HepG2 (cell line): ENCODE measurements around the gene ASIC2. TPM values are rescaled to one million over a fixed set of nuclear protein-coding genes. Genes with fewer than 3 reads are reported as not detected.

Experiments used
- ATAC-seq: fragments of 200-7000 bp; cut with Tn5 transposase; 3 replicates; pipeline ENCODE4 v1.9.1; 2020; ENCODE audit warnings: mild to moderate bottlenecking, moderate library complexity
- BruUV-seq: library from RNA; stranded (reverse); fragments of 400-500 nt; replicated peaks from 2 replicates; lab custom pipeline; 2021; lab: Mats Ljungman, UMichigan
- CTCF ChIA-PET: fragments of 300-600 bp; formaldehyde crosslinking; extraction: SDS; loops from one replicate; lab custom pipeline; 2021; ENCODE audit warnings: low total read pairs, inconsistent platforms, low intra/inter-chr PET ratio; lab: Yijun Ruan, JAX
- POLR2A ChIA-PET: fragments of 350-600 bp; sonication (Branson Sonifier 250); formaldehyde crosslinking; loops from one replicate; lab custom pipeline; 2020; ENCODE audit warnings: antibody characterized with exemption, inconsistent platforms; lab: Yijun Ruan, JAX
- DNase-seq: peaks from one replicate; pipeline ENCODE4 v3.0.0-alpha.2; 2015; ENCODE audit warnings: low spot score
- FAIRE-seq: peaks from 3 replicates; lab custom pipeline; 2011; peaks lifted over from hg19 to GRCh38; lab: Jason Lieb, UNC
- H2AFZ ChIP-seq: one replicate; pipeline ENCODE4 v1.6.1; 2011; ENCODE audit warnings: low read length, inconsistent platforms
- H3K27ac ChIP-seq: fragments of 300-600 bp; 3 replicates; pipeline ENCODE4 v1.8.0; 2011; ENCODE audit warnings: mixed run types, mild to moderate bottlenecking, mixed read lengths, low read length, inconsistent platforms; ENCODE audit not compliant: insufficient read depth; ENCODE audit errors: extremely low read length
- H3K27me3 ChIP-seq, 2 experiments: fragments of 200-600 bp in 1 of 2; 2 replicates in 1 of 2; 3 replicates in 1 of 2; pipeline versions ENCODE4 v1.6.0 to v1.8.0; 2011; ENCODE audit warnings: low read length in 2 of 2, mild to moderate bottlenecking in 2 of 2, moderate library complexity in 2 of 2, inconsistent platforms in 1 of 2; ENCODE audit not compliant: insufficient read depth in 2 of 2, control insufficient read depth in 1 of 2
- H3K36me3 ChIP-seq, 2 experiments: fragments of 200-600 bp in 1 of 2; replicated peaks in 1 of 2; 2 replicates in 1 of 2; 3 replicates in 1 of 2; pipeline versions ENCODE4 v1.5.1 to v1.8.0; 2011; ENCODE audit warnings: low read length in 2 of 2, inconsistent platforms in 1 of 2; ENCODE audit not compliant: insufficient read depth in 2 of 2, control insufficient read depth in 1 of 2
- H3K4me1 ChIP-seq: 2 replicates; pipeline ENCODE4 v1.5.1; 2012; ENCODE audit warnings: low read length, inconsistent platforms; ENCODE audit not compliant: insufficient read depth
- H3K4me2 ChIP-seq: 2 replicates; pipeline ENCODE4 v1.6.0; 2011; ENCODE audit warnings: low read depth, low read length, inconsistent platforms
- H3K4me3 ChIP-seq, 3 experiments: fragments of 200-600 bp in 1 of 3; sonication (generic), shearing (Covaris generic) in 1 of 3; replicated peaks in 1 of 3; 2 replicates each; pipeline ENCODE4 v1.5.1; 2011 to 2016; ENCODE audit warnings: low read length in 3 of 3, inconsistent platforms in 2 of 3, low read depth in 2 of 3, mild to moderate bottlenecking in 2 of 3, control low read depth in 1 of 3, mixed read lengths in 1 of 3; ENCODE audit not compliant: insufficient read depth in 1 of 3
- H3K79me2 ChIP-seq: one replicate; pipeline ENCODE4 v1.6.1; 2011; ENCODE audit warnings: low read length, inconsistent platforms; ENCODE audit not compliant: insufficient read depth
- H3K9ac ChIP-seq: 2 replicates; pipeline ENCODE4 v1.6.0; 2011; ENCODE audit warnings: mild to moderate bottlenecking, low read depth, low read length, inconsistent platforms; ENCODE audit not compliant: insufficient read depth
- H3K9me3 ChIP-seq: 2 replicates; pipeline ENCODE4 v1.5.1; 2012; ENCODE audit warnings: mild to moderate bottlenecking, low read length
- H4K20me1 ChIP-seq: 2 replicates; pipeline ENCODE4 v1.6.0; 2011; ENCODE audit warnings: inconsistent platforms, mild to moderate bottlenecking, low read length, moderate library complexity; ENCODE audit not compliant: insufficient read depth
- CHCHD3 ChIP-seq: sonication (generic); formaldehyde crosslinking; IDR thresholded peaks from 2 replicates; pipeline ENCODE4 v1.8.0; 2022; ENCODE audit warnings: mild to moderate bottlenecking, missing genetic modification reagents, moderate library complexity
- ERF ChIP-seq: IDR thresholded peaks from 2 replicates; pipeline ENCODE4 v1.6.1; 2018; ENCODE audit warnings: missing biosample characterization, missing genetic modification reagents
- PCBP2 ChIP-seq: fragments of 200-400 bp; formaldehyde crosslinking; optimal IDR thresholded peaks from 2 replicates; pipeline ENCODE3; 2018; ENCODE audit warnings: low read length, low read depth; ENCODE audit not compliant: poor library complexity, severe bottlenecking
- RFX3 ChIP-seq: IDR thresholded peaks from 2 replicates; pipeline ENCODE4 v1.6.1; 2016; ENCODE audit warnings: missing biosample characterization, missing genetic modification reagents
- ZNF605 ChIP-seq: sonication (generic); formaldehyde crosslinking; IDR thresholded peaks from 2 replicates; pipeline ENCODE4 v1.8.0; 2022; ENCODE audit warnings: mild to moderate bottlenecking, missing genetic modification reagents
- ZNF839 ChIP-seq: sonication (generic); formaldehyde crosslinking; IDR thresholded peaks from 2 replicates; pipeline ENCODE4 v1.4.0; 2020; ENCODE audit warnings: missing genetic modification reagents, mild to moderate bottlenecking, borderline replicate concordance
- ZNF883 ChIP-seq: sonication (generic); formaldehyde crosslinking; IDR thresholded peaks from 2 replicates; pipeline ENCODE4 v1.5.1; 2020; ENCODE audit warnings: mild to moderate bottlenecking, missing genetic modification reagents; ENCODE audit errors: not compliant biosample characterization
- WGBS: methylation state at CpG from one replicate; pipeline ENCODE4 v1.1.6; 2017; ENCODE audit warnings: low lambda C conversion rate; 5-methylcytosine and 5-hydroxymethylcytosine counted together
- in situ Hi-C: cut with HindIII; loops from 2 replicates; pipeline ENCODE4 v1.10.0; 2017; ENCODE audit warnings: low pct_unique_long_range_greater_than_20kb; ENCODE audit not compliant: extremely low pct_ligation_motif_present
- intact Hi-C: fragments of 100-400 bp; cut with micrococcal nuclease; formaldehyde crosslinking; loops from one replicate; pipeline ENCODE4 v1.10.0; 2022; ENCODE audit not compliant: unreplicated experiment
- polyA plus RNA-seq, 8 experiments: library from polyadenylated mRNA; depleted of rRNA in 3 of 8; stranded (reverse) in 7 of 8; unstranded in 1 of 8; fragments of >200 nt; fragmentation: Illumina TruSeq in 4 of 8; extraction: Trizol in 4 of 8; gene quantifications; 2 replicates each; pipeline versions ENCODE4 v1.2.1 to v1.2.3, GENCODE V29; 2011 to 2016; ENCODE audit warnings: low read depth in 4 of 8, missing spikeins in 1 of 8, mixed read lengths in 1 of 8; ENCODE audit not compliant: insufficient read depth in 1 of 8
- total RNA-seq, 5 experiments: library from RNA; depleted of rRNA; stranded (reverse); fragments of >200 nt; fragmentation: Illumina TruSeq; extraction: Trizol; gene quantifications; 2 replicates each; pipeline ENCODE4 v1.2.3, GENCODE V29; 2016; ENCODE audit warnings: low read depth in 1 of 5
- TF ChIP-seq, protein P1 (sequence below): IDR thresholded peaks from 2 replicates; pipeline ENCODE4 v1.6.1; 2012; ENCODE audit warnings: low read depth, low read length, improper control_type of control experiment

Gene ASIC2
- total and polyA plus RNA-seq, 2 of the 13 experiments (the other 11 are each of a cell fraction or from before 2014, with no cell fraction given) = not detected

- TF ChIP-seq PCBP2 = no peak
- no peak for TF ChIP-seq ZNF605 (CRISPR knock-in tag)
- TF ChIP-seq CHCHD3 (CRISPR knock-in tag) = no peak
- no peak for TF ChIP-seq RFX3
- no peak for TF ChIP-seq ZNF839 (CRISPR knock-in tag)
Measured at GRCh38 chr17:33127706-33128105, 165.4 kb downstream of the ASIC2 start (continued).

DNA sequence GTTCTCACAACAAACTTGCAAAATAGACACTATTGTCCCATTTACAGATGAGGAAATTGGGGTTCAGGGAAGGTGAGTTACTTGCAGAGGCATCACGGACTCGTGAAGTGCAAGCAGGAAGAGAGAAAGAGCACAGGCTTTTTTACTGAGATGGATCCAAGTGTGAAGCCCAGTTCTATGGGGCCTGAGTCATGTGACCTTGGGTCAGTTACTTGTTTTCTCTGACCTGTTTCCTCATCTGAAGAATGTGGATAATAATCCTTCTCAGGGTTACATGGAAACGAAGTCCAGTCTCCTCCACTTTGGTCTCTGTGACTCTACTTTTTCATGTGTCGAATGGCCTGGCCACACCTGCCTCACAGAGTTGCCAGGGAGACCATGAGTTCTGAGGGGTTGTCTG, 167.0 kb downstream of the ASIC2 start:
- ATAC-seq = no peak
- Histone ChIP-seq H3K9ac (no peak overlapping the region), H3K27ac (no peak overlapping the region), H3K36me3 (no peaks in the 10 kb centered on the region)
- TF ChIP-seq ERF (no peak), ZNF883 (CRISPR knock-in tag) (no peak)
- TF ChIP-seq, protein P1, sequence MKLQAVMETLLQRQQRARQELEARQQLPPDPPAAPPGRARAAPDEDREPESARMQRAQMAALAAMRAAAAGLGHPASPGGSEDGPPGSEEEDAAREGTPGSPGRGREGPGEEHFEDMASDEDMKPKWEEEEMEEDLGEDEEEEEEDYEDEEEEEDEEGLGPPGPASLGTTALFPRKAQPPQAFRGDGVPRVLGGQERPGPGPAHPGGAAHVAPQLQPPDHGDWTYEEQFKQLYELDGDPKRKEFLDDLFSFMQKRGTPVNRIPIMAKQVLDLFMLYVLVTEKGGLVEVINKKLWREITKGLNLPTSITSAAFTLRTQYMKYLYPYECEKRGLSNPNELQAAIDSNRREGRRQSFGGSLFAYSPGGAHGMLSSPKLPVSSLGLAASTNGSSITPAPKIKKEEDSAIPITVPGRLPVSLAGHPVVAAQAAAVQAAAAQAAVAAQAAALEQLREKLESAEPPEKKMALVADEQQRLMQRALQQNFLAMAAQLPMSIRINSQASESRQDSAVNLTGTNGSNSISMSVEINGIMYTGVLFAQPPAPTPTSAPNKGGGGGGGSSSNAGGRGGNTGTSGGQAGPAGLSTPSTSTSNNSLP = no peak
- TF ChIP-seq, all 625 proteins: peak for 0
- no TSS peak for BruUV-seq
- intact Hi-C loops (no loop called here), in situ Hi-C loops (no loop called here)
- ChIA-PET CTCF (no interaction called here), POLR2A (no interaction called here)
- FAIRE-seq (no peak), DNase-seq (no peak)
- Histone ChIP-seq H2AFZ (no peak overlapping the region), H3K27me3 (peaks cover 0 to 11% of the 10 kb centered on the region in 2 experiments; a peak in 1 of 5 replicates), H3K4me3 (no peak overlapping the region), H3K79me2 (no peaks in the 10 kb centered on the region), H3K4me1 (no peaks in the 10 kb centered on the region), H3K4me2 (no peak overlapping the region), H4K20me1 (no peaks in the 10 kb centered on the region), H3K9me3 (no peaks in the 10 kb centered on the region)
- 34% methylated on average over 4 of the region's 4 CpGs for WGBS
